Endothelial cell of umbilical vein (primary cell): ENCODE measurements around the gene ROPN1L. TPM values are rescaled to one million over a fixed set of nuclear protein-coding genes. Genes with fewer than 3 reads are reported as not detected.
"Not testable (repeated sequence)": the region's sequence is repeated elsewhere in the genome, so short reads cannot be mapped to it uniquely, and the experiment has no call there.

Source experiments
- BruUV-seq: library from RNA; stranded (reverse); fragments of 400-500 nt; replicated peaks from 2 replicates; lab custom pipeline; 2021; lab: Mats Ljungman, UMichigan
- CTCF ChIA-PET: fragments of 300-600, 350-600 bp; sonication (Branson Sonifier 250); formaldehyde crosslinking; loops from one replicate; lab custom pipeline; 2021; ENCODE audit warnings: antibody characterized with exemption, inconsistent platforms; lab: Charles Lee
- POLR2A ChIA-PET: fragments of 300-600, 350-600 bp; sonication (Branson Sonifier 250); formaldehyde crosslinking; loops from one replicate; lab custom pipeline; 2021; ENCODE audit warnings: antibody characterized with exemption, inconsistent platforms; lab: Charles Lee
- DNase-seq: peaks from one replicate; pipeline ENCODE4 v3.0.0-alpha.2; 2011; ENCODE audit warnings: low read depth, low spot score
- FAIRE-seq: peaks from 2 replicates; lab custom pipeline; 2011; peaks lifted over from hg19 to GRCh38; lab: Jason Lieb, UNC
- H2AFZ ChIP-seq: 2 replicates; pipeline ENCODE4 v1.6.0; 2012; ENCODE audit warnings: low read depth, low read length, control low read depth, inconsistent platforms
- H3K27ac ChIP-seq: 2 replicates; pipeline ENCODE4 v1.5.1; 2011; ENCODE audit warnings: low read depth, mild to moderate bottlenecking, control low read depth, low read length, moderate library complexity; ENCODE audit not compliant: insufficient read depth
- H3K27me3 ChIP-seq, 2 experiments: 2 replicates each; pipeline versions ENCODE4 v1.6.0 to v1.6.1; 2011; ENCODE audit warnings: low read length in 2 of 2, mixed read lengths in 1 of 2; ENCODE audit not compliant: control insufficient read depth in 2 of 2, insufficient read depth in 2 of 2
- H3K36me3 ChIP-seq, 2 experiments: 2 replicates in 1 of 2; 3 replicates in 1 of 2; pipeline ENCODE4 v1.5.1; 2011; ENCODE audit warnings: low read length in 2 of 2, mild to moderate bottlenecking in 1 of 2, moderate library complexity in 1 of 2; ENCODE audit not compliant: control insufficient read depth in 2 of 2, insufficient read depth in 2 of 2; ENCODE audit errors: extremely low read depth in 1 of 2
- H3K4me1 ChIP-seq: 3 replicates; pipeline ENCODE4 v1.5.1; 2011; ENCODE audit warnings: mild to moderate bottlenecking, low read length; ENCODE audit not compliant: control insufficient read depth, insufficient read depth; ENCODE audit errors: extremely low read depth
- H3K4me2 ChIP-seq: 2 replicates; pipeline ENCODE4 v1.6.1; 2011; ENCODE audit warnings: low read length, control low read depth, mixed read lengths; ENCODE audit not compliant: insufficient read depth
- H3K4me3 ChIP-seq, 3 experiments: fragments of 200-600 bp in 1 of 3; sonication (generic), shearing (Covaris generic) in 1 of 3; replicated peaks in 1 of 3; 2 replicates each; pipeline ENCODE4 v1.5.1; 2011 to 2016; ENCODE audit warnings: control low read depth in 3 of 3, low read length in 3 of 3, mild to moderate bottlenecking in 2 of 3, inconsistent platforms in 1 of 3, low read depth in 1 of 3, moderate library complexity in 1 of 3; ENCODE audit not compliant: insufficient read depth in 1 of 3
- H3K79me2 ChIP-seq: 2 replicates; pipeline ENCODE4 v1.6.0; 2012; ENCODE audit warnings: low read length, inconsistent platforms; ENCODE audit not compliant: control insufficient read depth, insufficient read depth
- H3K9ac ChIP-seq: replicated peaks from 2 replicates; pipeline ENCODE3; 2011; ENCODE audit warnings: low read length, control low read depth; ENCODE audit not compliant: insufficient read depth; ENCODE audit errors: extremely low read depth
- H3K9me1 ChIP-seq: replicated peaks from 3 replicates; pipeline ENCODE4 v1.6.0; 2011; ENCODE audit warnings: mild to moderate bottlenecking, low read length; ENCODE audit not compliant: control insufficient read depth, insufficient read depth; ENCODE audit errors: extremely low read depth
- H3K9me3 ChIP-seq: replicated peaks from 2 replicates; pipeline ENCODE4 v1.5.1; 2012; ENCODE audit warnings: low read length, inconsistent platforms; ENCODE audit not compliant: control insufficient read depth, insufficient read depth
- H4K20me1 ChIP-seq: replicated peaks from 2 replicates; pipeline ENCODE3; 2011; ENCODE audit warnings: mild to moderate bottlenecking, low read length; ENCODE audit not compliant: control insufficient read depth, insufficient read depth; ENCODE audit errors: extremely low read depth
- EZH2 ChIP-seq: IDR thresholded peaks from 2 replicates; pipeline ENCODE4 v1.6.1; 2012; ENCODE audit warnings: borderline replicate concordance, low read depth, mild to moderate bottlenecking, moderate library complexity, low read length, inconsistent platforms; ENCODE audit not compliant: severe bottlenecking
- FOS ChIP-seq: IDR thresholded peaks from 2 replicates; pipeline ENCODE4 v1.6.1; 2011; ENCODE audit warnings: mild to moderate bottlenecking, low read length, moderate library complexity, borderline replicate concordance; ENCODE audit not compliant: insufficient read depth
- GATA2 ChIP-seq: IDR thresholded peaks from 2 replicates; pipeline ENCODE4 v1.7.0; 2011; ENCODE audit warnings: low read depth, mild to moderate bottlenecking, moderate library complexity, mixed read lengths, low read length; ENCODE audit not compliant: insufficient read length, insufficient read depth
- JUN ChIP-seq: IDR thresholded peaks from 2 replicates; pipeline ENCODE4 v1.6.1; 2011; ENCODE audit warnings: borderline replicate concordance, low read depth; ENCODE audit not compliant: insufficient read length, insufficient read depth
- MAX ChIP-seq: IDR thresholded peaks from 2 replicates; pipeline ENCODE4 v1.6.1; 2011; ENCODE audit not compliant: insufficient read depth, insufficient read length
- MYC ChIP-seq: IDR thresholded peaks from one replicate; pipeline ENCODE4 v1.6.1; 2011; ENCODE audit warnings: mild to moderate bottlenecking, low read depth, low read length
- POLR2A ChIP-seq: IDR thresholded peaks from 2 replicates; pipeline ENCODE4 v1.6.1; 2012; ENCODE audit warnings: low read depth, mild to moderate bottlenecking, control low read depth, low read length
- POLR2AphosphoS5 ChIP-seq: IDR thresholded peaks from 2 replicates; pipeline ENCODE4 v1.6.1; 2012; ENCODE audit warnings: low read depth, mild to moderate bottlenecking, control low read depth, low read length, moderate library complexity; ENCODE audit not compliant: insufficient read depth
- dilution Hi-C: fragments of 300-500 bp; cut with MboI; formaldehyde crosslinking; loops from one replicate; pipeline ENCODE4 v1.15.0; 2019; ENCODE audit warnings: low sequenced_read_pairs; ENCODE audit not compliant: extremely low pct_ligation_motif_present
- intact Hi-C: fragments of 100-400 bp; cut with micrococcal nuclease; formaldehyde crosslinking; loops from one replicate; pipeline ENCODE4 v1.10.0; 2022
- polyA plus RNA-seq, 4 experiments: library from polyadenylated mRNA; depleted of rRNA in 3 of 4; stranded (reverse) in 3 of 4; unstranded in 1 of 4; fragments of >200 nt; gene quantifications; 2 replicates each; pipeline versions ENCODE4 v1.2.1 to v1.2.3, GENCODE V29; 2011 to 2012; ENCODE audit warnings: missing spikeins in 1 of 4
- total RNA-seq: library from RNA; stranded (reverse); gene quantifications from 2 replicates; pipeline ENCODE4 v1.2.3, GENCODE V29; 2021
- TF ChIP-seq, protein P1 (sequence below), 2 donors: IDR thresholded peaks; 1 replicate in 1 of 2; 2 replicates in 1 of 2; pipeline ENCODE4 v1.5.1; 2011; ENCODE audit warnings: low read length in 2 of 2, mild to moderate bottlenecking in 2 of 2, moderate library complexity in 2 of 2, control low read depth in 1 of 2, inconsistent platforms in 1 of 2, low read depth in 1 of 2; ENCODE audit not compliant: insufficient read depth in 1 of 2; ENCODE audit errors: extremely low read depth in 1 of 2

ROPN1L gene
- total and polyA plus RNA-seq, 2 donors (not counting 3 experiments of a cell fraction or from before 2014, with no cell fraction given): 0.30 to 0.60 TPM

GRCh38 chr5:10491673-10492026, 50.0 kb downstream of the ROPN1L start:
- intact Hi-C loops: no loop called here
- Histone ChIP-seq H2AFZ (no peak overlapping the region), H3K4me1 (peaks cover 10% of the 10 kb centered on the region), H3K9ac (no peak overlapping the region), H3K79me2 (no peaks in the 10 kb centered on the region), H3K4me2 (no peak overlapping the region), H3K4me3 (no peak overlapping the region), H3K9me1 (no peaks in the 10 kb centered on the region), H3K36me3 (no peaks in the 10 kb centered on the region), H3K27ac (no peak overlapping the region), H3K9me3 (no peaks in the 10 kb centered on the region), H3K27me3 (no peaks in the 10 kb centered on the region), H4K20me1 (no peaks in the 10 kb centered on the region)
- CTCF ChIA-PET: no interaction called here
- FAIRE-seq: no peak
- POLR2A ChIA-PET: no interaction called here
- no TSS peak for BruUV-seq
- DNase-seq: no peak
- TF ChIP-seq POLR2A (no peak), EZH2 (no peak)
- dilution Hi-C loops: no loop called here

DNA sequence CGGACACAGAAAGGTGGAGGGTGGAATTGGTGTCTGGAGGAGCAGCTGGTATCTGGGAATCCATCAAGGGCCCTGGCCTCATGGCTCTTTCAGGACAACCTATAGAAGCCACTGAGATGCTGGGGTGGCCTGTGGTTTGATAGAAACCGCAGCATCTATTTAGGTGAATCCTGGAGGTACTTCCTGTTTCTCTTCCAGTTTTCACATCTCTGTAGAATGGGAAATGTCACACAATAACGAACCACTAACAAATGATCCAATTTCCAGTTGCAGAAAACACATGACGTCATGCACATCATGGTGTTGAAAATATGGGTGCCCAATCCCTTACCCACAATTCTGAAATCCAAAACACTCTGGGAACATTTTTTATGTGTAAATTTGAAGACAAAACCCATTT, 52.2 kb downstream of the ROPN1L start:
- no peaks in the 10 kb centered on the region for H3K9me3 ChIP-seq
- H3K9ac ChIP-seq: no peak overlapping the region
- H3K27ac ChIP-seq: no peak overlapping the region
- no peak for DNase-seq
- no peak for FAIRE-seq
- H3K4me1 ChIP-seq: peaks cover 10% of the 10 kb centered on the region
- TF ChIP-seq JUN (no peak), POLR2AphosphoS5 (no peak), MAX (no peak), FOS (no peak), MYC (no peak), POLR2A (no peak), GATA2 (no peak), EZH2 (no peak)
- TF ChIP-seq, protein P1, sequence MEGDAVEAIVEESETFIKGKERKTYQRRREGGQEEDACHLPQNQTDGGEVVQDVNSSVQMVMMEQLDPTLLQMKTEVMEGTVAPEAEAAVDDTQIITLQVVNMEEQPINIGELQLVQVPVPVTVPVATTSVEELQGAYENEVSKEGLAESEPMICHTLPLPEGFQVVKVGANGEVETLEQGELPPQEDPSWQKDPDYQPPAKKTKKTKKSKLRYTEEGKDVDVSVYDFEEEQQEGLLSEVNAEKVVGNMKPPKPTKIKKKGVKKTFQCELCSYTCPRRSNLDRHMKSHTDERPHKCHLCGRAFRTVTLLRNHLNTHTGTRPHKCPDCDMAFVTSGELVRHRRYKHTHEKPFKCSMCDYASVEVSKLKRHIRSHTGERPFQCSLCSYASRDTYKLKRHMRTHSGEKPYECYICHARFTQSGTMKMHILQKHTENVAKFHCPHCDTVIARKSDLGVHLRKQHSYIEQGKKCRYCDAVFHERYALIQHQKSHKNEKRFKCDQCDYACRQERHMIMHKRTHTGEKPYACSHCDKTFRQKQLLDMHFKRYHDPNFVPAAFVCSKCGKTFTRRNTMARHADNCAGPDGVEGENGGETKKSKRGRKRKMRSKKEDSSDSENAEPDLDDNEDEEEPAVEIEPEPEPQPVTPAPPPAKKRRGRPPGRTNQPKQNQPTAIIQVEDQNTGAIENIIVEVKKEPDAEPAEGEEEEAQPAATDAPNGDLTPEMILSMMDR (IDR thresholded peaks at IDR 0.05; ENCODE audit: extremely low read depth in 1 of 2, insufficient read depth in 1 of 2, low read depth in 1 of 2, low read length in 2 of 2): no peak
- dilution Hi-C loops: no loop called here
- no TSS peak for BruUV-seq
- H3K9me1 ChIP-seq: no peaks in the 10 kb centered on the region
- H3K36me3 ChIP-seq: no peaks in the 10 kb centered on the region
- H3K4me3 ChIP-seq: no peak overlapping the region
- no peak overlapping the region for H3K4me2 ChIP-seq
- intact Hi-C loops: no loop called here
- ChIA-PET CTCF (interaction anchor here (1.1 kb wide), 1 partner anchor 14 kb away, joined by 3 read pairs; no protein-coding TSS in a partner anchor), POLR2A (no interaction called here)
- H3K79me2 ChIP-seq: no peaks in the 10 kb centered on the region
- H4K20me1 ChIP-seq: no peaks in the 10 kb centered on the region
- no peak overlapping the region for H2AFZ ChIP-seq
- no peaks in the 10 kb centered on the region for H3K27me3 ChIP-seq

DNA sequence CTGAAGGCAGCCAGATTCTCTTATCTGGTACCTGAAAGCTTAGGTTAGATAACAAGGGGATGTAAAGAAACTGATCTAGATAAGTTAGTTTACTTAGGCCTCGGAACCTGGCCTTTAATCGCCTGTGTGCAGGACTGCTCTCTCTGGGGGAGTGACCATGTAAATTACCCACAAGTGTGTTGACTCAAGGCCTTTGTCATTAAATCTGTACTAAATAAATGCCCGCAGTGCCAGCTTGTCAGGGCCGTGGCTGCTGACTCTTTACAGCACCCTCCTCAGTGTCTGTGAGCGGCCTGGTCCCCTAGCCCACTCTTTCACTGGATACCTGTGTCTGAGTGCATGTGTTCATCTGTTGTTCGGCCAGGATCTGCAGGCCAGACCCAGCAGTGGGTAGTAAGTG, 52.8 kb downstream of the ROPN1L start:
- H3K4me2 ChIP-seq, DNase-seq, H3K9me3 ChIP-seq, H3K79me2 ChIP-seq, H2AFZ ChIP-seq, BruUV-seq, H3K9me1 ChIP-seq, FAIRE-seq, H3K4me1 ChIP-seq, H3K4me3 ChIP-seq, H4K20me1 ChIP-seq, CTCF ChIA-PET, H3K27me3 ChIP-seq, POLR2A ChIA-PET, dilution Hi-C loops, H3K27ac ChIP-seq, H3K36me3 ChIP-seq, H3K9ac ChIP-seq, intact Hi-C loops: not testable (repeated sequence)
